ENCODE data around the gene MBOAT1.

MBOAT1 gene

GRCh38 chr6:20202699-20203302 lies 9.5 kb downstream of the MBOAT1 start:
- Histone ChIP-seq H3K36me3 (no peaks in the 10 kb centered on the region), H3K27me3 (no peaks in the 10 kb centered on the region), H3K9me3 (no peaks in the 10 kb centered on the region), H3K4me1 (peaks cover 0 to 7% (median 3%) of the 10 kb centered on the region in 4 donors), H3K27ac (no peak overlapping the region), H3K4me3 (no peak overlapping the region)
- no peak for TF ChIP-seq CTCF (IDR thresholded peaks at IDR 0.05)
- DNase-seq: no peak
- intact Hi-C loops (cut with DNase I; ENCODE audit: low total_unique reads): no loop called here

GRCh38 chr6:20202324-20202658 lies 10.0 kb downstream of the MBOAT1 start:
- Histone ChIP-seq H3K4me1 (peaks cover 0 to 7% (median 3%) of the 10 kb centered on the region in 4 donors), H3K27me3 (no peaks in the 10 kb centered on the region), H3K36me3 (no peaks in the 10 kb centered on the region), H3K4me3 (no peak overlapping the region), H3K9me3 (no peaks in the 10 kb centered on the region), H3K27ac (no peak overlapping the region)
- TF ChIP-seq CTCF (IDR thresholded peaks at IDR 0.05): no peak
- no peak for DNase-seq
- intact Hi-C loops (cut with DNase I; ENCODE audit: low total_unique reads): no loop called here

GRCh38 chr6:20200761-20201630 lies 11.3 kb downstream of the MBOAT1 start:
- no peak for TF ChIP-seq CTCF (IDR thresholded peaks at IDR 0.05)
- Histone ChIP-seq H3K9me3 (no peaks in the 10 kb centered on the region), H3K36me3 (no peaks in the 10 kb centered on the region), H3K27me3 (no peaks in the 10 kb centered on the region), H3K4me1 (peaks cover 0 to 7% (median 3%) of the 10 kb centered on the region in 4 donors), H3K4me3 (no peak overlapping the region), H3K27ac (no peak overlapping the region)
- intact Hi-C loops (cut with DNase I; ENCODE audit: low total_unique reads): no loop called here
- DNase-seq: no peak

- DNase-seq: no peak
- Histone ChIP-seq H3K36me3 (no peaks in the 10 kb centered on the region), H3K4me3 (no peak overlapping the region), H3K27ac (no peak overlapping the region), H3K4me1 (peaks cover 0 to 7% (median 0%) of the 10 kb centered on the region in 4 donors), H3K27me3 (no peaks in the 10 kb centered on the region), H3K9me3 (no peaks in the 10 kb centered on the region)
- no peak for TF ChIP-seq CTCF (IDR thresholded peaks at IDR 0.05)
- intact Hi-C loops (cut with DNase I; ENCODE audit: low total_unique reads): no loop called here
Measured at GRCh38 chr6:20198775-20199174, 13.5 kb downstream of the MBOAT1 start.

- DNase-seq: no peak
- TF ChIP-seq CTCF (IDR thresholded peaks at IDR 0.05): no peak
- H3K36me3 ChIP-seq: no peaks in the 10 kb centered on the region
- intact Hi-C loops (cut with DNase I; ENCODE audit: low total_unique reads): no loop called here
- H3K27me3 ChIP-seq: no peaks in the 10 kb centered on the region
- H3K27ac ChIP-seq: no peak overlapping the region
- no peaks in the 10 kb centered on the region for H3K9me3 ChIP-seq
- no peak overlapping the region for H3K4me3 ChIP-seq
- peaks cover 0 to 7% (median 0%) of the 10 kb centered on the region in 4 donors for H3K4me1 ChIP-seq
Measured at GRCh38 chr6:20198156-20198774, 14.0 kb downstream of the MBOAT1 start.

Measured in tibial artery (tissue), 4 donors.